Uterus (tissue), 2 donors: ENCODE results near the gene NAV3.

Experiments used
- CTCF ChIP-seq, 4 experiments: fragments of 200-600 bp in 2 of 4; fragments of 450-650 bp in 2 of 4; sonication (generic) in 2 of 4; IDR thresholded peaks; one replicate each; pipeline ENCODE4 v1.5.1; 2016 to 2019; ENCODE audit warnings: antibody characterized with exemption in 4 of 4, mild to moderate bottlenecking in 2 of 4, moderate library complexity in 1 of 4
- POLR2A ChIP-seq, 2 donors: fragments of 450-650 bp; IDR thresholded peaks; one replicate each; pipeline ENCODE4 v1.6.1; 2016; ENCODE audit warnings: antibody characterized with exemption in 2 of 2, mild to moderate bottlenecking in 1 of 2, moderate library complexity in 1 of 2

- TF ChIP-seq CTCF (IDR thresholded peaks at IDR 0.05) (no peak), POLR2A (IDR thresholded peaks at IDR 0.05) (no peak)
Observed at GRCh38 chr12:77940567-77940966, 109.9 kb downstream of the NAV3 start.
